H9 (cell line): ENCODE results near the gene NEDD4L. TPM values are rescaled to one million over a fixed set of nuclear protein-coding genes. Genes with fewer than 3 reads are reported as not detected.

Experiments
- DNase-seq: peaks from one replicate; pipeline ENCODE4 v3.0.0-alpha.2; 2017
- H2AFZ ChIP-seq: one replicate; pipeline ENCODE4 v1.6.1; 2013; ENCODE audit warnings: mild to moderate bottlenecking, low read length, control low read depth, moderate library complexity
- H2AK5ac ChIP-seq: 2 replicates; pipeline ENCODE4 v1.6.1; 2013; ENCODE audit warnings: low read length, control low read depth, mixed read lengths; ENCODE audit not compliant: insufficient read length
- H2BK120ac ChIP-seq: one replicate; pipeline ENCODE4 v1.6.1; 2013; ENCODE audit warnings: low read depth, mild to moderate bottlenecking, low read length, control low read depth, inconsistent platforms; ENCODE audit not compliant: poor library complexity, severe bottlenecking
- H2BK12ac ChIP-seq: 2 replicates; pipeline ENCODE4 v1.6.1; 2013; ENCODE audit warnings: low read length, control low read depth, mixed read lengths, low read depth; ENCODE audit not compliant: insufficient read length
- H2BK15ac ChIP-seq: 2 replicates; pipeline ENCODE4 v1.6.1; 2013; ENCODE audit warnings: low read depth, low read length, control low read depth
- H2BK20ac ChIP-seq: one replicate; pipeline ENCODE4 v1.6.1; 2013; ENCODE audit warnings: low read depth, mild to moderate bottlenecking, low read length, control low read depth, inconsistent platforms; ENCODE audit not compliant: poor library complexity, severe bottlenecking
- H2BK5ac ChIP-seq: 2 replicates; pipeline ENCODE4 v1.6.1; 2013; ENCODE audit warnings: low read length, control low read depth, mixed read lengths; ENCODE audit not compliant: insufficient read length
- H3K14ac ChIP-seq: 2 replicates; pipeline ENCODE4 v1.6.1; 2013; ENCODE audit warnings: low read length, control low read depth; ENCODE audit not compliant: insufficient read depth
- H3K18ac ChIP-seq: 2 replicates; pipeline ENCODE4 v1.6.1; 2013; ENCODE audit warnings: low read depth, mild to moderate bottlenecking, mixed read lengths, low read length, control low read depth; ENCODE audit not compliant: insufficient read length
- H3K23ac ChIP-seq: 2 replicates; pipeline ENCODE4 v1.6.1; 2013; ENCODE audit warnings: low read length, control low read depth, mixed read lengths, low read depth; ENCODE audit not compliant: insufficient read length
- H3K23me2 ChIP-seq: 2 replicates; pipeline ENCODE4 v1.6.1; 2013; ENCODE audit warnings: low read depth, mild to moderate bottlenecking, mixed read lengths, low read length, control low read depth; ENCODE audit not compliant: insufficient read length, poor library complexity, severe bottlenecking
- H3K27ac ChIP-seq: 2 replicates; pipeline ENCODE4 v1.5.1; 2013; ENCODE audit warnings: low read length, control low read depth, mixed read lengths, low read depth; ENCODE audit not compliant: insufficient read length
- H3K27me3 ChIP-seq: 2 replicates; pipeline ENCODE4 v1.6.1; 2013; ENCODE audit warnings: low read length, control low read depth, inconsistent platforms; ENCODE audit not compliant: insufficient read depth
- H3K4ac ChIP-seq: 2 replicates; pipeline ENCODE4 v1.6.1; 2013; ENCODE audit warnings: low read depth, mild to moderate bottlenecking, control low read depth, inconsistent platforms, low read length, moderate library complexity
- H3K4me1 ChIP-seq: 2 replicates; pipeline ENCODE4 v1.6.1; 2013; ENCODE audit warnings: low read length, control low read depth, inconsistent platforms; ENCODE audit not compliant: insufficient read depth
- H3K4me2 ChIP-seq: 2 replicates; pipeline ENCODE4 v1.6.1; 2013; ENCODE audit warnings: low read length, control low read depth, mixed read lengths; ENCODE audit not compliant: insufficient read length, insufficient read depth
- H3K56ac ChIP-seq: 2 replicates; pipeline ENCODE4 v1.6.1; 2013; ENCODE audit warnings: low read depth, mild to moderate bottlenecking, mixed read lengths, low read length, control low read depth; ENCODE audit not compliant: insufficient read length
- H3K79me1 ChIP-seq: 2 replicates; pipeline ENCODE4 v1.6.1; 2013; ENCODE audit warnings: low read depth, mild to moderate bottlenecking, moderate library complexity, low read length, control low read depth, inconsistent platforms; ENCODE audit not compliant: insufficient read depth, poor library complexity, severe bottlenecking
- H3K79me2 ChIP-seq: 2 replicates; pipeline ENCODE4 v1.6.1; 2013; ENCODE audit warnings: low read length, control low read depth, inconsistent platforms; ENCODE audit not compliant: insufficient read depth
- H3K9ac ChIP-seq: 2 replicates; pipeline ENCODE4 v1.6.1; 2013; ENCODE audit warnings: low read length, control low read depth, mixed read lengths; ENCODE audit not compliant: insufficient read length; ENCODE audit errors: extremely low read depth
- H3K9me3 ChIP-seq: one replicate; pipeline ENCODE4 v1.6.1; 2013; ENCODE audit warnings: low read depth, low read length, inconsistent platforms; ENCODE audit not compliant: control insufficient read depth
- H3T11ph ChIP-seq: one replicate; pipeline ENCODE4 v1.6.1; 2013; ENCODE audit warnings: mild to moderate bottlenecking, low read length, control low read depth, inconsistent platforms
- H4K20me1 ChIP-seq: one replicate; pipeline ENCODE4 v1.6.1; 2013; ENCODE audit not compliant: control insufficient read depth, insufficient read length, insufficient read depth
- H4K5ac ChIP-seq: 2 replicates; pipeline ENCODE4 v1.6.1; 2013; ENCODE audit warnings: low read depth, mild to moderate bottlenecking, mixed read lengths, low read length, control low read depth; ENCODE audit not compliant: insufficient read length
- H4K8ac ChIP-seq: replicated peaks from 2 replicates; pipeline ENCODE4 v1.6.1; 2013; ENCODE audit warnings: low read length, control low read depth, mixed read lengths, low read depth; ENCODE audit not compliant: insufficient read length
- H4K91ac ChIP-seq: 2 replicates; pipeline ENCODE4 v1.6.1; 2013; ENCODE audit warnings: low read depth, mild to moderate bottlenecking, moderate library complexity, mixed read lengths, low read length, control low read depth; ENCODE audit not compliant: insufficient read length
- H3K27ac Mint-ChIP-seq, 3 experiments: 2 replicates in 2 of 3; 3 replicates in 1 of 3; pipeline ENCODE4 v1.8.0; 2020 to 2021; ENCODE audit warnings: mixed read lengths in 3 of 3, mild to moderate bottlenecking in 1 of 3, moderate library complexity in 1 of 3
- H3K27me3 Mint-ChIP-seq: 2 replicates; pipeline ENCODE4 v1.8.0; 2021; ENCODE audit warnings: low read depth, mild to moderate bottlenecking, moderate library complexity, mixed read lengths
- H3K36me3 Mint-ChIP-seq, 3 experiments: 2 replicates in 2 of 3; 3 replicates in 1 of 3; pipeline ENCODE4 v1.8.0; 2020 to 2021; ENCODE audit warnings: low read depth in 3 of 3, mixed read lengths in 3 of 3; ENCODE audit not compliant: insufficient read depth in 1 of 3
- H3K4me1 Mint-ChIP-seq, 2 experiments: 2 replicates each; pipeline ENCODE4 v1.8.0; 2020; ENCODE audit warnings: mixed read lengths in 2 of 2
- H3K4me3 Mint-ChIP-seq, 2 experiments: 2 replicates in 1 of 2; 3 replicates in 1 of 2; pipeline ENCODE4 v1.8.0; 2020 to 2021; ENCODE audit warnings: mild to moderate bottlenecking in 2 of 2, mixed read lengths in 2 of 2, moderate library complexity in 1 of 2
- H3K9me3 Mint-ChIP-seq, 2 experiments: 2 replicates in 1 of 2; 3 replicates in 1 of 2; pipeline ENCODE4 v1.8.0; 2020; ENCODE audit warnings: mild to moderate bottlenecking in 2 of 2, mixed read lengths in 2 of 2, moderate library complexity in 1 of 2
- WGBS: extraction: QIAGEN DNeasy Blood & Tissue Kit; methylation state at CpG from one replicate; pipeline ENCODE4 v1.1.7; 2013; ENCODE audit warnings: missing lambda C conversion rate, low lambda C conversion rate, mixed read lengths; ENCODE audit not compliant: insufficient read length; ENCODE audit errors: extremely low coverage; 5-methylcytosine and 5-hydroxymethylcytosine counted together
- total RNA-seq: library from RNA; stranded (reverse); gene quantifications from 2 replicates; pipeline ENCODE4 v1.2.1, GENCODE V29; 2021
- TF ChIP-seq, protein P1 (sequence below): fragments of 200-600 bp; sonication (generic); conservative IDR thresholded peaks from 3 replicates; pipeline ENCODE4 v1.8.0; 2021; ENCODE audit warnings: antibody characterized with exemption, mild to moderate bottlenecking

NEDD4L gene
- total RNA-seq, 1 experiment from 2014 or later: 76.3 TPM

DNA sequence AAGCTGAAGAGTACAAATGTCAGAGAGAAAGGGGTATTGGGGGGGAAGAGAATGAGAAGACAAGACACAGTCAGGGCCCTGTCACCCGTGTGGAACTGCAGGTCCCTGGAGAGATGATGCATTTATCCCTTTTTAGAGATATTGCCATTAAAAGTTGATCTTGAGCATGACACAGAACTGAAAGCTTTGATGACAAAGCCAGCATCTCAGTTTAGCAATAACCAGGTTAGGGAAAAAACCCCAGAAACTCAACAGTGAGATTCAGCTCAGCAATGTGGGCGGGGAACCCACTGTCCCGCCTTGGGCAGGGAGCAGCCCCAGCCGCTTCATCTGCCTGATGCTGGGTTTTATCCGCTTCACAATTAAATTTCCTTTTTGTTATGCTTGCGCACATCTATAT is 181.1 kb downstream of the NEDD4L start:
- TF ChIP-seq, protein P1, sequence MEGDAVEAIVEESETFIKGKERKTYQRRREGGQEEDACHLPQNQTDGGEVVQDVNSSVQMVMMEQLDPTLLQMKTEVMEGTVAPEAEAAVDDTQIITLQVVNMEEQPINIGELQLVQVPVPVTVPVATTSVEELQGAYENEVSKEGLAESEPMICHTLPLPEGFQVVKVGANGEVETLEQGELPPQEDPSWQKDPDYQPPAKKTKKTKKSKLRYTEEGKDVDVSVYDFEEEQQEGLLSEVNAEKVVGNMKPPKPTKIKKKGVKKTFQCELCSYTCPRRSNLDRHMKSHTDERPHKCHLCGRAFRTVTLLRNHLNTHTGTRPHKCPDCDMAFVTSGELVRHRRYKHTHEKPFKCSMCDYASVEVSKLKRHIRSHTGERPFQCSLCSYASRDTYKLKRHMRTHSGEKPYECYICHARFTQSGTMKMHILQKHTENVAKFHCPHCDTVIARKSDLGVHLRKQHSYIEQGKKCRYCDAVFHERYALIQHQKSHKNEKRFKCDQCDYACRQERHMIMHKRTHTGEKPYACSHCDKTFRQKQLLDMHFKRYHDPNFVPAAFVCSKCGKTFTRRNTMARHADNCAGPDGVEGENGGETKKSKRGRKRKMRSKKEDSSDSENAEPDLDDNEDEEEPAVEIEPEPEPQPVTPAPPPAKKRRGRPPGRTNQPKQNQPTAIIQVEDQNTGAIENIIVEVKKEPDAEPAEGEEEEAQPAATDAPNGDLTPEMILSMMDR: no peak
- no peaks in the 10 kb centered on the region for H3K36me3 Mint-ChIP-seq
- no peak for DNase-seq
- H3K27ac Mint-ChIP-seq: peak overlapping the region in 1 of 3 experiments; percentile 60; a peak in 2 of 7 replicates
- H3K27ac ChIP-seq: no peak overlapping the region
- no peak overlapping the region for H4K91ac ChIP-seq
- H3T11ph ChIP-seq: no peak overlapping the region
- H3K23ac ChIP-seq: no peak overlapping the region
- H3K4me1 Mint-ChIP-seq: peaks cover 88 to 92% of the 10 kb centered on the region in 2 experiments
- no peak overlapping the region for H3K14ac ChIP-seq
- no peaks in the 10 kb centered on the region for H3K9me3 ChIP-seq
- no peak overlapping the region for H2BK12ac ChIP-seq
- no peaks in the 10 kb centered on the region for H3K27me3 Mint-ChIP-seq
- H3K18ac ChIP-seq: no peak overlapping the region
- H2AK5ac ChIP-seq: no peak overlapping the region
- H3K27me3 ChIP-seq: no peaks in the 10 kb centered on the region
- no peak overlapping the region for H3K4ac ChIP-seq
- H2BK20ac ChIP-seq: no peak overlapping the region
- H3K9me3 Mint-ChIP-seq: no peaks in the 10 kb centered on the region
- no peaks in the 10 kb centered on the region for H3K23me2 ChIP-seq
- H3K79me1 ChIP-seq: peaks cover 3% of the 10 kb centered on the region
- no CpG with 5 or more reads among the region's 6 CpGs for WGBS
- no peak overlapping the region for H2BK15ac ChIP-seq
- H3K56ac ChIP-seq: no peak overlapping the region
- no peak overlapping the region for H3K4me2 ChIP-seq
- no peak overlapping the region for H4K5ac ChIP-seq
- H2BK5ac ChIP-seq: no peak overlapping the region
- H3K4me1 ChIP-seq: peaks cover 18% of the 10 kb centered on the region; the same call in 1 of the 2 replicates
- H3K9ac ChIP-seq: no peak overlapping the region
- no peaks in the 10 kb centered on the region for H4K20me1 ChIP-seq
- no peak overlapping the region for H2BK120ac ChIP-seq
- H4K8ac ChIP-seq: no peak overlapping the region
- H3K4me3 Mint-ChIP-seq: no peak overlapping the region
- peaks cover 29% of the 10 kb centered on the region; the same call in 1 of the 2 replicates for H3K79me2 ChIP-seq
- no peak overlapping the region for H2AFZ ChIP-seq
